H9 (cell line): ENCODE data around the gene LSS. TPM values are rescaled to one million over a fixed set of nuclear protein-coding genes. Genes with fewer than 3 reads are reported as not detected.

Source experiments
- DNase-seq: peaks from one replicate; pipeline ENCODE4 v3.0.0-alpha.2; 2017
- H2AFZ ChIP-seq: one replicate; pipeline ENCODE4 v1.6.1; 2013; ENCODE audit warnings: mild to moderate bottlenecking, low read length, control low read depth, moderate library complexity
- H2AK5ac ChIP-seq: 2 replicates; pipeline ENCODE4 v1.6.1; 2013; ENCODE audit warnings: low read length, control low read depth, mixed read lengths; ENCODE audit not compliant: insufficient read length
- H2BK120ac ChIP-seq: one replicate; pipeline ENCODE4 v1.6.1; 2013; ENCODE audit warnings: low read depth, mild to moderate bottlenecking, low read length, control low read depth, inconsistent platforms; ENCODE audit not compliant: poor library complexity, severe bottlenecking
- H2BK12ac ChIP-seq: 2 replicates; pipeline ENCODE4 v1.6.1; 2013; ENCODE audit warnings: low read length, control low read depth, mixed read lengths, low read depth; ENCODE audit not compliant: insufficient read length
- H2BK15ac ChIP-seq: 2 replicates; pipeline ENCODE4 v1.6.1; 2013; ENCODE audit warnings: low read depth, low read length, control low read depth
- H2BK20ac ChIP-seq: one replicate; pipeline ENCODE4 v1.6.1; 2013; ENCODE audit warnings: low read depth, mild to moderate bottlenecking, low read length, control low read depth, inconsistent platforms; ENCODE audit not compliant: poor library complexity, severe bottlenecking
- H2BK5ac ChIP-seq: 2 replicates; pipeline ENCODE4 v1.6.1; 2013; ENCODE audit warnings: low read length, control low read depth, mixed read lengths; ENCODE audit not compliant: insufficient read length
- H3K14ac ChIP-seq: 2 replicates; pipeline ENCODE4 v1.6.1; 2013; ENCODE audit warnings: low read length, control low read depth; ENCODE audit not compliant: insufficient read depth
- H3K18ac ChIP-seq: 2 replicates; pipeline ENCODE4 v1.6.1; 2013; ENCODE audit warnings: low read depth, mild to moderate bottlenecking, mixed read lengths, low read length, control low read depth; ENCODE audit not compliant: insufficient read length
- H3K23ac ChIP-seq: 2 replicates; pipeline ENCODE4 v1.6.1; 2013; ENCODE audit warnings: low read length, control low read depth, mixed read lengths, low read depth; ENCODE audit not compliant: insufficient read length
- H3K23me2 ChIP-seq: 2 replicates; pipeline ENCODE4 v1.6.1; 2013; ENCODE audit warnings: low read depth, mild to moderate bottlenecking, mixed read lengths, low read length, control low read depth; ENCODE audit not compliant: insufficient read length, poor library complexity, severe bottlenecking
- H3K27ac ChIP-seq: 2 replicates; pipeline ENCODE4 v1.5.1; 2013; ENCODE audit warnings: low read length, control low read depth, mixed read lengths, low read depth; ENCODE audit not compliant: insufficient read length
- H3K27me3 ChIP-seq: 2 replicates; pipeline ENCODE4 v1.6.1; 2013; ENCODE audit warnings: low read length, control low read depth, inconsistent platforms; ENCODE audit not compliant: insufficient read depth
- H3K4ac ChIP-seq: 2 replicates; pipeline ENCODE4 v1.6.1; 2013; ENCODE audit warnings: low read depth, mild to moderate bottlenecking, control low read depth, inconsistent platforms, low read length, moderate library complexity
- H3K4me1 ChIP-seq: 2 replicates; pipeline ENCODE4 v1.6.1; 2013; ENCODE audit warnings: low read length, control low read depth, inconsistent platforms; ENCODE audit not compliant: insufficient read depth
- H3K4me2 ChIP-seq: 2 replicates; pipeline ENCODE4 v1.6.1; 2013; ENCODE audit warnings: low read length, control low read depth, mixed read lengths; ENCODE audit not compliant: insufficient read length, insufficient read depth
- H3K56ac ChIP-seq: 2 replicates; pipeline ENCODE4 v1.6.1; 2013; ENCODE audit warnings: low read depth, mild to moderate bottlenecking, mixed read lengths, low read length, control low read depth; ENCODE audit not compliant: insufficient read length
- H3K79me1 ChIP-seq: 2 replicates; pipeline ENCODE4 v1.6.1; 2013; ENCODE audit warnings: low read depth, mild to moderate bottlenecking, moderate library complexity, low read length, control low read depth, inconsistent platforms; ENCODE audit not compliant: insufficient read depth, poor library complexity, severe bottlenecking
- H3K79me2 ChIP-seq: 2 replicates; pipeline ENCODE4 v1.6.1; 2013; ENCODE audit warnings: low read length, control low read depth, inconsistent platforms; ENCODE audit not compliant: insufficient read depth
- H3K9ac ChIP-seq: 2 replicates; pipeline ENCODE4 v1.6.1; 2013; ENCODE audit warnings: low read length, control low read depth, mixed read lengths; ENCODE audit not compliant: insufficient read length; ENCODE audit errors: extremely low read depth
- H3K9me3 ChIP-seq: one replicate; pipeline ENCODE4 v1.6.1; 2013; ENCODE audit warnings: low read depth, low read length, inconsistent platforms; ENCODE audit not compliant: control insufficient read depth
- H3T11ph ChIP-seq: one replicate; pipeline ENCODE4 v1.6.1; 2013; ENCODE audit warnings: mild to moderate bottlenecking, low read length, control low read depth, inconsistent platforms
- H4K20me1 ChIP-seq: one replicate; pipeline ENCODE4 v1.6.1; 2013; ENCODE audit not compliant: control insufficient read depth, insufficient read length, insufficient read depth
- H4K5ac ChIP-seq: 2 replicates; pipeline ENCODE4 v1.6.1; 2013; ENCODE audit warnings: low read depth, mild to moderate bottlenecking, mixed read lengths, low read length, control low read depth; ENCODE audit not compliant: insufficient read length
- H4K8ac ChIP-seq: replicated peaks from 2 replicates; pipeline ENCODE4 v1.6.1; 2013; ENCODE audit warnings: low read length, control low read depth, mixed read lengths, low read depth; ENCODE audit not compliant: insufficient read length
- H4K91ac ChIP-seq: 2 replicates; pipeline ENCODE4 v1.6.1; 2013; ENCODE audit warnings: low read depth, mild to moderate bottlenecking, moderate library complexity, mixed read lengths, low read length, control low read depth; ENCODE audit not compliant: insufficient read length
- H3K27ac Mint-ChIP-seq, 3 experiments: 2 replicates in 2 of 3; 3 replicates in 1 of 3; pipeline ENCODE4 v1.8.0; 2020 to 2021; ENCODE audit warnings: mixed read lengths in 3 of 3, mild to moderate bottlenecking in 1 of 3, moderate library complexity in 1 of 3
- H3K27me3 Mint-ChIP-seq: 2 replicates; pipeline ENCODE4 v1.8.0; 2021; ENCODE audit warnings: low read depth, mild to moderate bottlenecking, moderate library complexity, mixed read lengths
- H3K36me3 Mint-ChIP-seq, 3 experiments: 2 replicates in 2 of 3; 3 replicates in 1 of 3; pipeline ENCODE4 v1.8.0; 2020 to 2021; ENCODE audit warnings: low read depth in 3 of 3, mixed read lengths in 3 of 3; ENCODE audit not compliant: insufficient read depth in 1 of 3
- H3K4me1 Mint-ChIP-seq, 2 experiments: 2 replicates each; pipeline ENCODE4 v1.8.0; 2020; ENCODE audit warnings: mixed read lengths in 2 of 2
- H3K4me3 Mint-ChIP-seq, 2 experiments: 2 replicates in 1 of 2; 3 replicates in 1 of 2; pipeline ENCODE4 v1.8.0; 2020 to 2021; ENCODE audit warnings: mild to moderate bottlenecking in 2 of 2, mixed read lengths in 2 of 2, moderate library complexity in 1 of 2
- H3K9me3 Mint-ChIP-seq, 2 experiments: 2 replicates in 1 of 2; 3 replicates in 1 of 2; pipeline ENCODE4 v1.8.0; 2020; ENCODE audit warnings: mild to moderate bottlenecking in 2 of 2, mixed read lengths in 2 of 2, moderate library complexity in 1 of 2
- CTCF ChIP-seq: fragments of 200-600 bp; sonication (generic); conservative IDR thresholded peaks from 3 replicates; pipeline ENCODE4 v1.8.0; 2021; ENCODE audit warnings: antibody characterized with exemption, mild to moderate bottlenecking
- WGBS: extraction: QIAGEN DNeasy Blood & Tissue Kit; methylation state at CpG from one replicate; pipeline ENCODE4 v1.1.7; 2013; ENCODE audit warnings: missing lambda C conversion rate, low lambda C conversion rate, mixed read lengths; ENCODE audit not compliant: insufficient read length; ENCODE audit errors: extremely low coverage; 5-methylcytosine and 5-hydroxymethylcytosine counted together
- total RNA-seq: library from RNA; stranded (reverse); gene quantifications from 2 replicates; pipeline ENCODE4 v1.2.1, GENCODE V29; 2021

LSS gene
- total RNA-seq, 1 experiment from 2014 or later: 69.2 TPM

- H2BK5ac ChIP-seq: no peak overlapping the region
- Mint-ChIP-seq H3K4me1 (peaks cover 0 to 7% of the 10 kb centered on the region in 2 experiments; a peak in 2 of 4 replicates), H3K4me3 (no peak overlapping the region), H3K9me3 (peaks cover 0 to 2% of the 10 kb centered on the region in 2 experiments; a peak in 1 of 5 replicates), H3K36me3 (peaks cover 5 to 12% (median 11%) of the 10 kb centered on the region in 3 experiments; a peak in 6 of 7 replicates), H3K27ac (peak overlapping the region in 1 of 3 experiments; percentile 52; a peak in 1 of 7 replicates), H3K27me3 (no peaks in the 10 kb centered on the region)
- H3K18ac ChIP-seq: no peak overlapping the region
- H3K4me1 ChIP-seq: 0 out of 2 replicates have a peak, but pooled peaks cover 3% of the 10 kb centered on the region
- H4K91ac ChIP-seq: no peak overlapping the region
- H2BK15ac ChIP-seq: no peak overlapping the region
- H3K79me1 ChIP-seq: peaks cover 3% of the 10 kb centered on the region
- H3K9me3 ChIP-seq: no peaks in the 10 kb centered on the region
- no peaks in the 10 kb centered on the region for H3K23me2 ChIP-seq
- no peaks in the 10 kb centered on the region for H4K20me1 ChIP-seq
- H3K9ac ChIP-seq: no peak overlapping the region
- H3K27ac ChIP-seq: no peak overlapping the region
- no peak overlapping the region for H3K56ac ChIP-seq
- H3K14ac ChIP-seq: no peak overlapping the region; the same call in 1 of the 2 replicates
- no peak overlapping the region for H3K23ac ChIP-seq
- no peaks in the 10 kb centered on the region for H3K27me3 ChIP-seq
- H3K79me2 ChIP-seq: no peaks in the 10 kb centered on the region; the same call in 1 of the 2 replicates
- no peak overlapping the region for H2AK5ac ChIP-seq
- no peak overlapping the region for H2BK20ac ChIP-seq
- DNase-seq: no peak
- WGBS: no CpG with 5 or more reads among the region's 8 CpGs
- no peak overlapping the region for H2BK12ac ChIP-seq
- H2AFZ ChIP-seq: no peak overlapping the region
- no peak overlapping the region for H3T11ph ChIP-seq
- no peak overlapping the region for H2BK120ac ChIP-seq
- no peak overlapping the region for H3K4me2 ChIP-seq
- no peak for TF ChIP-seq CTCF
- no peak overlapping the region for H4K8ac ChIP-seq
- no peak overlapping the region for H3K4ac ChIP-seq
- H4K5ac ChIP-seq: no peak overlapping the region
These were observed 59.8 kb downstream of the LSS start for GRCh38 chr21:46168659-46169386.
